OCI-LY1 (cell line): ENCODE data around the gene RYR1.

ENCODE experiments used
- CTCF ChIP-seq: fragments of 200-600 bp; sonication (generic), shearing (Covaris generic); IDR thresholded peaks from 2 replicates; pipeline ENCODE4 v1.5.1; 2017; ENCODE audit warnings: mild to moderate bottlenecking, antibody characterized with exemption, low read length, moderate library complexity, mixed read lengths
- EZH2 ChIP-seq: fragments of 200-600 bp; sonication (generic), shearing (Covaris generic); IDR thresholded peaks from 2 replicates; pipeline ENCODE4 v1.8.0; 2017; ENCODE audit warnings: borderline replicate concordance, mixed run types, mild to moderate bottlenecking, antibody characterized with exemption, low read length, moderate library complexity, mixed read lengths

GRCh38 chr19:38561658-38562057, 128.2 kb downstream of the RYR1 start:
- TF ChIP-seq CTCF = no peak
- no peak for TF ChIP-seq EZH2
